Stimulated activated naive CD4-positive, alpha-beta T cell treated with Interleukin-2 at 50 U/mL for 16 hours (primary cell): ENCODE measurements around the gene DDIAS.
"Not testable (repeated sequence)": the region's sequence is repeated elsewhere in the genome, so short reads cannot be mapped to it uniquely, and the experiment has no call there.

Source experiments
- DNase-seq: peaks from one replicate; lab custom pipeline; 2025; lab: John Stamatoyannopoulos, UW

Gene DDIAS

GRCh38 chr11:82890936-82891335, 10.6 kb upstream of the DDIAS start:
- no peak for DNase-seq

DNA sequence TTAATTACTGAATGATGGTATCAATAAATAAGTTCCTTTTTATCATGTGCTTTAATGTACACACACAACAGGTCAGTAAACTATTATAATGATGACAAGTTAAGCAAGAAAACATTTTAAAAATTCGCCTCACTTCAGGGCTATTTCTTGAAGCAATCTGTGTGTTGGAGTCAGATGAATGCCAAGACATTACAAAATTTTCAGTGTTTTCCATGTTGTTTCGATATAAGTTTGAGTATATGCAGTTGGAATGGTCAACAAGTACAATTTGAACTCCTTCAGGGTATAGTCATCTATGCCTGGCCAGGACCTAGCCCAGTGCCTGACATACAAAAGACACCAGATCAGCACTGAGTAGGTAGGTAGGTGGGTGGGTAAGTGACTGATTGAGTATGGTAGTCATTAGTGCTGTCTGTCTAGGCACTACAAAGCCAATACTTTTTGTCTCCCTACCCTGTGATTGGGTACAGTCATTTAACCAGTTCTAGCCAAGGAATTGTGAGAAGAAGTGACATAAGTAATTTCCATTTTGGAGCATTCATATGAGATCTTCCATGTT, 8.8 kb upstream of the DDIAS start:
- DNase-seq: no peak

DNA sequence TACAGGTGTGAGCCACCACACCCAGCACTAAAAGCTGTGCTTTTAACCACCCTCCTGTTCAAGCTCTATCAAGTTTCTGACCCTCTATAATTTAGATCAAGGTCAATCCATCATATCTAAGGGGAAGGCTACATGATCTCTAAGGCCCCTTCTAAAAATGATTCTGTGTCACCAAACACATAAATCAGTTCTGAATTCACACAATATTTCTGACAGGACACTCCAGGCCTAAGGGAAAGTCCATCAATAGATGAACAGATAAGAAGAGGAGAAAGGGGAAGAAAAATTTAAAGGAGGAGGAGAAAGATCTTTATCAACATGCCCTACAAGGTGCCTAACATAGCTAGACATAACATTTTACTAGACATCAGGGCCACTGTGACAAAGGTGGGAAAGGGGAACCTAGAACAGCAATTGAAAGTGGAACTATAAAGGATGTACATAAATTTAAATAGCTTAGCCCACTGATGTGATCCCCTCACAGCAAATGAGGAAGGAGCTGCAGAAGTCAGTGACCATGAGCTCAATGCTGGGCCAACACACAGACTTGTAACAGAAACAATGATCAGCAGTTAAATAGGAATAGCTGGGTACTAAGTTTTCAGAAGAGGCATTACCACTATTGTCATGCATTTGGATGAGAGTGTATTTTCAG, 6.0 kb upstream of the DDIAS start:
- no peak for DNase-seq

DNA sequence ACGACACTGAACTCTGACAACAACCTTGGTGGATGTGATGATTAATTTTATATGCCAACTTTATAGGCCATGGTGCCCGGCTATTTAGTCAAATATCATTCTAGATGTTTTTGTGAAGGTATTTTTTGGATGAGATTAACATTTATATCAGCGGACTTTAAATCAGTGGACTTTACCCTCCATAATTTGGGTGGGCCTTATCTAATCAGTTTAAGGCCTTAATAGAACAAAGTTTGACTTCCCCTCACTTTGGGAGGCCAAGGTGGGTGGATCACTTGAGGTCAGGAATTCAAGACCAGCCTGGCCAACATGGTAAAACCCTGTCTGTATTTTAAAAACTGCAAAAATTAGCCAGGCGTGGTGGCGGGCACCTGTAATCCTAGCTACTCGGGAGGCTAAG, 5.4 kb upstream of the DDIAS start:
- DNase-seq: no peak

- DNase-seq: no peak
Observed at GRCh38 chr11:82898241-82898640, 3.3 kb upstream of the DDIAS start.

DNA sequence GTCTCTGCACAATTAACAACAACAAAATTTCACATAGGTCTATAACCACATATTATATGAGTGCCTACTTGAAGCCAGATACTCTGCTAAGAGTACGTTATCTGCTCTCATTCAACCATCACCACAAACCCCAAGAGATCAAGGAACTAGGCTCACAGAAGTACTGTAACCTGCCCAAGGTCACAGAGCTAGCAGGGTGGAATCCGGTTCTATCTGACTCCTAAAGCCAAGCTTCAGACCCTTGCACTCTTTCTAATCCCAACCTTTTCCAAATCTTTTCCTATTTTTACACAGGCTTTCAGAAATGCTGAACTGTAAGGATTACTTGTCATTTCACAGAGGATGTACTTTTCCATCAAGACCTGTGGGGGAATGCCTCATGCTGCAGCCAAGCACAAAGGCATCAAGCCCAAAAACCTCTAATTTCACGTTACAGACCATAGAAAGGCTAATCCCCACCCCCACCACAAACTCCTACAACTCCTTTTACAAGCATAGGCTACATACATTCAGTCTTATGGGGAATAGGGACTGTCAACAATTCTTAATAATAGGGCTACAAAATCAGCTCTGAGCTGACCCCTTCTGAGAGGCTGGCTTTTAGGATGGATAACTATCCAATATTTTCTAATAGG, 2.2 kb upstream of the DDIAS start:
- DNase-seq: no peak

GRCh38 chr11:82899957-82900276, 1.6 kb upstream of the DDIAS start:
- no peak for DNase-seq

DNA sequence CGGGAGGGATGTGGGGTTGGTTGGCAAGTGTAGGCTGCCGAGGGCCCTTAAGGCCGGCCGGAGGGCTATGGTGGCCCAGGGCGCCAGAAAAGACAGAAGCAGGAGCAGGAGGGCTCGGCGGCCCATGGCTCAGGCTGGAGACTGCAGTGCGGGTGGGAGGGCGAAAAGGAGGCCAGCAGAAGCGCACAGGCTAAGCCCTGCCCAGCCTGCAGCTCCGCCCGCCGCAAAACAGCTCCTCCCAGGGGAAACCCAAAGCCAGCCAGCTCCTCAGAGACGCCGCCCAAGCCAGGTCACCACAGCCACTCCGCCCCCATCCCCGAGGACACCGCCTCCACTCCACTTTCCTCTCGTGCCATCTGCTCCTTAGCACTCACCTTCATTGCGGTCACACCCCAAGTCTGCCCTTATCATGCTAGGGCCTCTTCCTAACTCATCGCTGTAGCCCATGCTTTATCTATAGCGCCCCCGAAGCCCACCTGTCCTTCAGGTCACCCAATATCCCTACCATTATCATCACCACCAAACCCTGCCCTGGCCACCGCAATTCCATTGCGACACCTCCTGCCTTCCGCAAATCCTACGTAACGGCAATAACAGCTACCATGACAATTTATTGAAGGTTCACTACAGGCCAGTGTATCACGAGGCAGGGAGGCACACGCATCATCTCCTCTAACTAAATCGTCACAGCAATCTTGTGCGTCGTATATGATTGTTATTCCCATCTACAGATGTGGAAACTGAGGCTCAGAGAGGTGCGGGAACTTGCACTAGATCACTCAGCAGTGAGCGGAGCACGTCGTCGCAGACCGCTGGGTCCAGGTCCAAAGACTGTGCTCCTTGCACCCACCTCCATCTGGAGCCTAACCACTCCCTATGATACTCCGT, 1.0 kb upstream of the DDIAS start, which contains the start of gene PRCP:
TSS of gene PRCP (minus strand) at position 154 of the 888 bp plus-strand sequence. CDS start at position 126, 28 bp downstream.
- DNase-seq: peak; percentile 96

DNA sequence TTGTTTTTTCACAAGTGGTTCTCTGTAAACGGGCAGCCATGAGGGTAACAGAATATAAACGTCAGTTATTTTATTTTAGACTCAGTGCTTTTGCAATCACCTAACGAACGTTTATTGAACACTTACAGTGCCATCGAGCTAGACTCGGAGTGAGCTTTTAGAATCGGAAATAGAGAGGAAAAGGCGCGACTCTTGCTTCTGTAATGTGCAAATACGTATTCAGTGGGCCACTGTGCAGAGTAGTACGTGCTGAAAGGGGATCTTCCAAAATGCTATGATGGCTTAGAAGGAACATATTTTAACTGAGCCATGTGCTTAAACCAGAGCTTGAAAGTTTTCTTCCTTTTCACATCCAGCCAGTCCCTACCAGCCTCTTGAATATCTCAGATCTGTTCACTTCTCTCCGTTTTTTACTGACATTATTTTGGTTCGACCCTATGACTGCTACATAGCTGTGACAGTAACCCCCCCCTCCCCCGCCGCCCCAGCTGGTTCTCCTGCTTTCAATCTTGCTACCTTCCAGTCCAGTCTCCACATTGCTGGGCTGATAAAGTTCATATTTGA, 468 bp downstream of the DDIAS start:
- DNase-seq: no peak

- no peak for DNase-seq
Observed at GRCh38 chr11:82902880-82903279, 1.3 kb downstream of the DDIAS start.

DNA sequence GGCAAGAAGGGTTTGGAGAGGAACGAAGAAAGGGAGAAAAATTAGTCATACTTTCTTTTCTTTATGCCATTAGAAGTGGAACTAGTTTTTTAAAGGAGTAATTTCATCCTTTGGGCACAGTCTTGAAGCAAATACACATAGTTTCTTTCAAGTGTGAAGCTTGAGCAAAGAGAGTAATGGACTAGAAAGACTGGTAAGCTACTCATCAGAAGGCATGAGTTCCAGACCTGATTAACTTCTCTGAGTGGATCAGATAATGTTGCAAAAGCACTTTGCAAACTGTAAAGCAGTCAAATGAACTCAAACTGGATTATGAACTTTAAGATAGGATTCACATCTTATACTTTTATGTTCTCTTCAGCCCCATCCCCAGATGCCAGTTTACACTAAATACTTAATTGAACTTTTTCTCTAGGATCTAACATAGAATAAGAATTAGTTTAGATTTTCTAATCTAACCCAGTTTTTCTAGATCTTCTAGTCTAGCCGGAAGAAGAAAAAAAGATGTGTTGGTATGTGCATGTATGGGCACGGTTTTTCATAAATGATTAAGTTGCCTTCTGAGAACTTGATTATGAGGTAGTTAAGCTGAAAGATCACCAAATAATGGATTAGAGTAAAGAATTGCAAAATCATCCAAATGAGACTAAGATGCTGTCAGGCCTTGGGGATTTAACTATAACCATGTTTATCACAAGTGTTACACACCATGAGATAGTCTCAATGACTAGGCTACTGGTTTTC, 2.5 kb downstream of the DDIAS start:
- no peak for DNase-seq

- DNase-seq: no peak
Observed at GRCh38 chr11:82906236-82906635, 4.7 kb downstream of the DDIAS start.

GRCh38 chr11:82906931-82907330, 5.4 kb downstream of the DDIAS start:
- no peak for DNase-seq

- DNase-seq: no peak
Observed at GRCh38 chr11:82907371-82907770, 5.8 kb downstream of the DDIAS start.

GRCh38 chr11:82908311-82908710, 6.8 kb downstream of the DDIAS start:
- no peak for DNase-seq

DNA sequence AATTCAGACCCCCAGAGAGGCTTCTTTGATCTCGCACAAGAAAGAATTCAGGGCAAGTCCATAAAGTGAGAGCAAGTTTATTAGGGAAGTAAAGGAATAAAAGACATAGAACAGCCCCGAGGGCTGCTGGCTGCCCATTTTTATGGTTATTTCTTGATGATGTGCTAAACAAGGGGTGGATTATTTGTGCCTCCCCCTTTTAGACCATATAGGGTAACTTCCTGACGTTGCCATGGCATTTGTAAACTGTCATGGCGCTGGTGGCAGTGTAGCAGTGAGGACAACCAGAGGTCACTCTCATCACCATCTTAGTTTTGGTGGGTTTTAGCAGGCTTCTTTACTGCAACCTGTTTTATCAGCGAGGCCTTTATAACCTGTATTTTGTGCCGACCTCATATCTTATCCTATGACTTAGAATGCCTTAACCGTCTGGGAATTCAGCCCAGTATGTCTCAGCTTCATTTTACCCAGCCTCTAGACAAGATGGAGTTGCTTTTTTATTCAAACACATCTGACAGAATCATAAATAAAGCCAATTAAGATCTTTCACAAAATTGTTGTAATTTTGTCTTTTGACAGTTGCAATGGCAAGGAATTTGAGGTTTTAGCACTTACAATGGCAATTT, 7.6 kb downstream of the DDIAS start:
- DNase-seq: no peak

DNA sequence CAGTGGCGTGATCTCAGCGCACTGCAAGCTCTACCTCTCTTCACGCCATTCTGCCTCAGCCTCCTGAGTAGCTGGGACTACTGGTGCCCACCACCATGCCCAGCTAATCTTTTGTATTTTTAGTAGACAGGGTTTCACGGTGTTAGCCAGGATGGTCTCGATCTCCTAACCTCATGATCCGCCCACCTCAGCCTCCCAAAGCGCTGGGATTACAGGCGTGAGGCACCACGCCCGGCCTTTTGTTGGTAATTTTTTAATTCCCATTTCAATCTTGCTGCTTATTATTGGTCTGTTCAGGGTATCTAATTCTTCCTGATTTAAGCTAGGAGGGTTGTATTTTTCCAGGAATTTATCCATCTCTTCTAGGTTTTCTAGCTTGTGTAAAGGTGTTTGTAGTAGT, 18.2 kb downstream of the DDIAS start:
- DNase-seq: not testable (repeated sequence)

GRCh38 chr11:82920227-82920626, 18.7 kb downstream of the DDIAS start:
- DNase-seq: not testable (repeated sequence)

DNA sequence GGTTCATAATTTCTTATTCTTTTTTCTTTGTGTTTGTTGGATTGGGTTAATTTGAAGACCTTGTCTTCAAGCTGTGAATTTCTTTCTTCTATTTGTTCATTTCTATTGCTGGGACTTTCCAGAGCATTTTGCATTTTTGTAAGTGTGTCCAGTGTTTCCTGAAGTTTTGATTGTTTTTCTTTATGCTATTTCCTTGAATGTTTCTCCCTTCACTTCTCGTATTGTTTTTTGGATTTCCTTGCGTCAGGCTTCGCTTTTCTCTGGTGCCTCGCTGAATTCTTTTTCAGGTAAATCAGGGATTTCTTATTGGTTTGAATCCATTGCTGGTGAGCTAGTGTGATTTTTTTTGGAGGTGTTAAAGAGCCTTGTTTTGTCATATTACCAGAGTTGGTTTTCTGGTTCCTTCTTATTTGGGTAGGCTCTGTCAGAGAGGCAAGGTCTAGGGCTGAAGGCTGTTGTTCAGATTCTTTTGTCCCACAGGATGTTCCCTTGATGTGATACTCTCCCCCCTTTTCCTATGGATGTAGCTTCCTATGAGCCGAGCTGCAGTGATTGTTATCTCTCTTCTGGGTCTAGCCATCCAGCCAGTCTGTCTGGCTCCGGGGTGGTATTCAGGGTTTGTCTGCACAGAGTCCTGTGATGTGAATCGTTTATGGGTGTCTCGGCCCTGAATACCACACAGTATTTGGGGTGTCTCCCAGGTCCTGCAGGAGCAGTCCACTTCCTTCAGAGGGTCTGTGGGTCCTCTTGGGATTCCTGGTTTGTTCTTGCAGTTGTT, 21.0 kb downstream of the DDIAS start:
- DNase-seq: not testable (repeated sequence)

DNA sequence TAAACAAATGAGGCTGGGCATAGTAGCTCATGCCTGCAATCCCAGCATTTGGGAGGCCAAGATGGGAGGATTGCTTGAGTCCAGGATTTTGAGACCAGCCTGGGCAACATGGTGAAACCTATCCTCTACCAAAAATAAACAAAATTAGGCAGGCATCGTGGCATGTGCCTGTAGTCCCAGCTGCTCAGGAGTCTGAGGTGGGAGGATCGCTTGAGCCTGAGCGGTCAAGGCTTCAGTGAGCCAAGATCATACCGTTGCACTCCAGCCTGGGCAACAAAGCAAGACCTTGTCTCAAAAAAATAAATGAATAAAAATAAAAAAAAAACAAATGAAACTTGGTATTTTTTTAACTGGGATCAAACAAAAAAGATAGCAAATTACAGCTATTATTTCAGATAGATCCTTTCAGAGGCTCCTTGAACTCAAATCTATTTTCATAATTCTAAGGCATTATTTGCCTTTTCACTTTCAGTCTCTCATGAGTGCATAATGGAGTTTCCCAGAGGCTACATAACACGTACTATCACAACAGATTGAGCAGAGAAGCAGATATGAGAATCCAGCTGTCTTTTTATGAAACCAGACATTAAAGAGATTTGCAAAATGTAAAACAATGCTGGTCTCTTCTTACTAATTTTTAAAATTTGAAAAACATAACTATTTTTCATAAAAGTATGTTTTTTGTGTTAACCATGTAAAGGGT, 23.1 kb downstream of the DDIAS start:
- DNase-seq: no peak
